Measurements from ENCODE around the gene ZSWIM3.

ZSWIM3 gene

DNA sequence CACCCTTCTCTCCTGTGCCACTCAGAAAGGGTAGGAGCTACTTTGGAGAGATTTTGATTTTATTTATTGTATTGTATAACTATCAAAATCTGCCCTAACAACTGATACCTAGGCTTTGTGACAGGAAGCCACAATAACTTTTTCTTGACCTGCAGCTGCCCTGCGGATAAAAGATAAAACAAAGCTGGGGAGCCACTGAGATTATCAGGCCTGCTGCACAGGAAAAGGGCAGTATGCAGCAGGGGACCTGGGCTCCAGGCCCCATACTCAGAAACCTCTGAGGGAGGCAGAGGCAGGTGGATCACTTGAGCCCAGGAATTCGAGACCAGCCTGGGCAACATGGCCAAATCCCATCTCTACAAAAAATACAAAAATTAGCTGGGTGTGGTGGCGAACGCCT is 24.8 kb upstream of the ZSWIM3 start:
- in situ Hi-C loops (cut with MboI; ENCODE audit: low sequenced_read_pairs), result no loop called here

DNA sequence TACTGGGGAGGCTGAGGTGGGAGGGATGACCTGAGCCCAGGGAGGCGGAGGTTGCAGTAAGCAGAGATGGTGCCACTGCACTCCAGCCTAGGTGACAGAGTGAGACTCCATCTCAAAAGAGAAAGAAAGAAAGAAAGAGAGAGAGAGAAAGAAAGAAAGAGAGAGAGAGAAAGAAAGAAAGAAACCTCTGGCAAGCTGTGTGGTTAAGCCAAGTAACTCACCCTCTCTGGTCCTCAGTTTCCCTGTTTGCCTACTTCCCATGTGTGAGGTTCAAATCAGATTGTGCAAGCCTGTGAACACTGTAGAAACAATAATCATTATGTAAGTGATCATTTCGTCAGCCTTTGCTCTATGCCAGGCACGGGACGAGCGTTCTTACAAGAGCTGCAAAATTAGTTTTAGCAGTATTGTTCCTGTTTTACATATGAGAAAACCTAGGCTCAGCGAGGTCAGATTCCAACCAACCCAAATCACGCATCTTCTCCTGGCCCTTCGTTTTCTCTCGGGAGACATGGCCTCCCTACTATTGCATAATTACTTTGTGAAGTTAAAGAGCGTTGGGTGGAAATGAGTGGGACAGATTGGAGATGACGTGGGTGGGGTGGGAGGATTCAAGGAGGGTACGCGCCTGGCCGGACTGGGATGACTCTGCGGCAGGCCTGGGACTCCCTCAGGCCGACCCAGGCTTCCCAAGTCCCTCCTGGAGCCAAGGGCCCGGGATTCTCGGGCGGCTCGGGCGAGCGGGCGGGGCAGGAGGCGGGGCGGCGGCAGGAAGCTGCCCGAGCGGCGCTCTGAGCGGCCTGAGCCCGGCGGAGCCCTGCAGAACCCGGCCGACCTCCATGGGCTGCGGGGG is 24.2 kb upstream of the ZSWIM3 start, which contains the start of gene SNX21:
TSS of gene SNX21 (plus strand) at position 770 of the 853 bp plus-strand sequence. CDS start 121 bp downstream, outside the sequence.
- in situ Hi-C loops (cut with MboI; ENCODE audit: low sequenced_read_pairs), result no loop called here

DNA sequence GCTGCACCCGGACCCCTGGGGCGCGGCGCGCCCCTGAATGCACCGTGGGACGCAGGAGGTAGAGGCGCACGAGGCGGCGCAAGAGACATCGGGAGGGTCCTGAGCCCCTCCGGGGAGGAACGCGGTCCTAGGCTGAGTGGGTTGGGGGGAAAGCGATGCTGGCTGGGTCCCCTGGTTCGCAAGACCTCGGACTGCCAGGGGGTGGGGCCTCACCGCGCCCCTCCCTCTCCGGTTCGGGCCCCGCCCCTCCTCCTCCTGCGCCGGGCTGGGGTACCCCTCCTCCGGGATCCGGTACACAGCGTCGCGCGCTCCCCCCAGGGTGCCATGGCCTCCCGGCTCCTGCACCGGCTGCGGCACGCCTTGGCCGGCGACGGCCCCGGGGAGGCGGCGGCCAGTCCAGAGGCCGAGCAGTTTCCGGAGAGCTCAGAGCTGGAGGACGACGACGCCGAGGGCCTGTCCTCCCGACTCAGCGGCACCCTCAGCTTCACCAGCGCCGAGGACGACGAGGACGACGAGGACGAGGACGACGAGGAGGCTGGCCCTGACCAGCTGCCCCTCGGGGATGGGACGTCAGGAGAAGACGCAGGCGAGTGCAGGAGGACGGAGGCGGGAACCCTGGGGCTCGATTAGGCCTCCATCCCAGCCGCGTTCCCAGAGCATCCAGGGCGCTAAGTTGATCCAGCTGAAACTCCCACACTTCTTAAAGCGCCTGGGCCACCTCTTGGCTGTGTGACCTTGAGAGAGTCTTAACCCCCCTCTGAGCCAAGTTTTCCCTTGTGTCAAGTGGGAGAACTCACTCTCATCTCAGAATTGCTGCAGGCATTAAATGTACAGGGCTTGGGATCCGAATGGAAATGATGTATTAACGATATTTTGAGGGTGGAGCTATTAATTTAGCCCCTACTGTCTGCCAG is 23.3 kb upstream of the ZSWIM3 start:
- in situ Hi-C loops (cut with MboI; ENCODE audit: low sequenced_read_pairs), result no loop called here

DNA sequence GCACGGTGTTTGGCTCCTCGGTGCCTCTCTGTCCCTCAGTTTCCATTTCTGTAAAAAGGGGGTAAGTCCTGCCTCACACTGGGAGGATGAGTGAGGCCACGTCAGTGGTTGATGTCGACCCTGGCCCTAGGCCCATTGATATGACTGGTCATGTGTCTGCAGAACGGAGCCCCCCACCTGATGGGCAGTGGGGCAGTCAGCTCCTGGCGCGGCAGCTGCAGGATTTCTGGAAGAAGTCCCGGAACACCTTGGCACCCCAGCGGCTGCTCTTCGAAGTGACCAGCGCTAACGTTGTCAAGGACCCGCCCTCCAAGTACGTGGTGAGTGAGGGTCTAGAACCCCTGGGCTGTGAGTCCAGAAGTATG is 22.6 kb upstream of the ZSWIM3 start:
- in situ Hi-C loops (cut with MboI; ENCODE audit: low sequenced_read_pairs), result no loop called here

DNA sequence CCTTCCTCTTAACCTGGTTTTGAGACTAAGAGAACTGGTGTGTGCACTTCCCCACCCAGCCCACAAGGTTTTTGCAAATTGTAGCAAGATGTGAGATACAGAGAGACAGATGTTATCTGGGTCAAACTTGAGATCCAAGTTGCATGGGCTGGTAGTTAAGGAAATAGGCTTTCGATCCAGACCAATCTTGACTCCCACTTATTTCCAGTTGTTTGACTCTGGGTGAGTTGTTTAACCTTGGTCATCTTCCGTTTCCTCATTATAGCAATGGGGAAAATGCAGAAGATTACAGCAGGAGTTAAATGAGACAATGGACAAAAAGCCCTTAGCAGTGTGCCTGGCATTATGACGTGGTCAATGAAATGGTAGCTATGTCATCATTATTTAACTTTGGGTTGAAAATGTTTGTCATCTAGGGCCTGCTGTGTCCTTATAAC is 22.1 kb upstream of the ZSWIM3 start:
- in situ Hi-C loops (cut with MboI; ENCODE audit: low sequenced_read_pairs), result no loop called here

DNA sequence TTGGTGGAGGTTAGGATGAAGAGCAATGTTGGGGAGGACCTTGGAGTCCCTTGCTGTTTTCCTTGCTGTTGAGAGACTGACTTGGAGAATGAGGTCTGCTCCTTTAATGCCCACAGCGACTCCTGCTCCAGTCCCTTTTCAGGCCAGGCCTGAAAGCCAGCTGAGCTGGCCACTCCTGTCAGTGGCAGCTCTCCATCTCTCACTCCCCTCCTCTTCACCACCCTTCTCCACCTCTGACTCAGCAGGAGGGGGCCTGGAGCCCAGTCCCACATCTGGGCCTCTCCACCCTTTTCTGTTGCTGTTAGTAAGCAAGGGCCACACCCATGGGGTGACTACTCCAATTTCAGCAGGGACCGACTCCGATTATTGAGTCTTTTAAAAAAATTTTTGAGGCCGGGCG is 21.6 kb upstream of the ZSWIM3 start:
- in situ Hi-C loops (cut with MboI; ENCODE audit: low sequenced_read_pairs), result no loop called here

DNA sequence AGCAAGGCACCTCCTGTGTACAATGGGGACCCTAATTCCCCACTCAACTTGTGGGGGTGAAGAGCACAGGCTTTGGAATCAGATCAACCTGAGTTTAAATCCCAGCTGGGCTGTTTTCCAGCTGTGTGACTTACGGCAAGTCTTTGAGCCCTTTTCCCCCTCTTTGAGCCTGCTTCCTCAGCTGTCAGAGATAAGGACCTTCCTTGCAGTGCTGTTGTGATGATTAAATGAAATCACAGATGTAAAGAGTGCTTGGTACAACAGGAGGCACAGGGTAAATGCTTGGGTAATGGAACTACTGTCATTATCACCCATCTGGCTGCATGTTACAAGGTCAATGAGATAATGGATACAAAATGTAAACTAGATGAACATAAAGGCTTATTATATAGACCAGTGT is 20.6 kb upstream of the ZSWIM3 start:
- in situ Hi-C loops (cut with MboI; ENCODE audit: low sequenced_read_pairs), result no loop called here

DNA sequence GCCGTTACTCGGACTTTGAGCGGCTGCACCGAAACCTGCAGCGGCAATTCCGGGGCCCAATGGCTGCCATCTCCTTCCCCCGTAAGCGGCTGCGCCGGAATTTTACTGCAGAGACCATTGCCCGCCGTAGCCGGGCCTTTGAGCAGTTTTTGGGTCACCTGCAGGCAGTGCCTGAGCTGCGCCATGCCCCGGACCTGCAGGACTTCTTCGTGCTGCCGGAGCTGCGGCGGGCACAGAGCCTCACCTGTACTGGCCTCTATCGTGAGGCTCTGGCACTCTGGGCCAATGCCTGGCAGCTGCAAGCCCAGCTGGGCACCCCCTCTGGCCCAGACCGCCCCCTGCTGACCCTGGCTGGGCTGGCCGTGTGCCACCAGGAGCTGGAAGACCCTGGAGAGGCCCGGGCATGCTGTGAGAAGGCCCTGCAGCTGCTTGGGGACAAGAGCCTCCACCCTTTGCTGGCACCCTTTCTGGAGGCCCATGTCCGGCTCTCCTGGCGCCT is 16.7 kb upstream of the ZSWIM3 start:
- in situ Hi-C loops (cut with MboI; ENCODE audit: low sequenced_read_pairs), result no loop called here

DNA sequence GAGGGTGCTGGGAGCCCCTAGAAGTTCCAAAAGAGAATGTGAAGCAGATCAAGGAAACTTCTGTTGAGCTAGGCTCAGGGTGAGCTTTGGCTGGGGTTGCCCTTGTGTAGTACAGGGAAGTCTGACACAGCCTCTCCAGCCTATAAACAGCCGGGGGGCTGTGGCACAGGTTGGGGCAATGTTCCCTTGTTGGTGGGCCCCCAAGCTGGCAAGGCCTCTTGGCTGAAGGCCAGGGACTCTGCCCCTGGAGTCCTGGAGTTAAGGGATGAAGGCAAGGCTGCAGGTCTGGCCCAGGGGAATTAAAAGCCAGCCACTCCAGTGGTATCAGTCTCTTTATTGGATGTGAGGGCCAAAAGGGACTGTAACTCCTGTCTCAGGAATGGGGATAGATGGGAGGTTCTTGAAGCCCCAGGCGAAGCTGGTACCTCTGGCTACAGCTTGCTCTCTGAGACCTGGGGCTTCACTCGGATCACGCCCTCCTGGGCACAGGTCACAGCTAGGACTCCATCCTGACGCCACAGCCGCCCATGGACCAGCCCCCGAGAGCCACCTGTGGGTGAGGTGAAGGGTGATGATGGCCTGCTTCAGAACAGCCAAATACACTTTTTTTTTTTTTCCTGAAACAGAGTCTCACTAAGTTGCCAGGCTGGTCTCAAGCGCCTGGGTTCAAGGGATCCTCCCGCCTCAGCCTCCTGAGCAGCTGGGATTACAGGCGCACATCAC is 15.8 kb upstream of the ZSWIM3 start:
- in situ Hi-C loops (cut with MboI; ENCODE audit: low sequenced_read_pairs), result no loop called here

DNA sequence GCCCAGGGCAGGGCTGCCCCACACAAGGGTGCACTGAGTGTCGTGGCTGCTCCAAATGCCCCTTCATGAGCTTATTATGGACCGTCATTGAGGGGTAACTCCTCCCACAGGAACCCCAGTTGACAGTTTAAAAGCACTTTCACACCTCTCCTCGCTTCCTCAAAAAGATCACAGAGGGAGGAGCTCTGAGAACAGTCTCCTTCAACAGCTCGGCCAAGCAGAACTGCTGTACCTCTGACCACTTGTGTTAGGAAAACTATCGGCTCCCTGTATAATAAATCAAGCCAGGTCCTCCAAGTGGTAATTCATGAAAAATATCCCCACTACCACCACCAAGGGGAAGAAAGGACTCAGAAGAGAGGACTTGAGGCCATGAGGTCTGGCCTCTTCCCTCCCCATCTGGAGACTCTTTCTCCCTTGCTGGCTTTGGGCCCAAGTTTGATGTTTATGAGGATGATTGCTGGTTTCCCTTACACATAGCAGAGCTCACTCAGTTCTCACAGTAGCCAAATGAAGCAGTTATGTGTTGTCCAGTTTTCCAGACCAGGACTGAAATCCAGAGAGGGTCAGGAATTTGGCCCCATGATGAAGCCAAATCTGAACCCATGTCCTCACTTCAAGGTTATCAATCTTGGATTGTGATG is 15.1 kb upstream of the ZSWIM3 start:
- in situ Hi-C loops (cut with MboI; ENCODE audit: low sequenced_read_pairs), result no loop called here

DNA sequence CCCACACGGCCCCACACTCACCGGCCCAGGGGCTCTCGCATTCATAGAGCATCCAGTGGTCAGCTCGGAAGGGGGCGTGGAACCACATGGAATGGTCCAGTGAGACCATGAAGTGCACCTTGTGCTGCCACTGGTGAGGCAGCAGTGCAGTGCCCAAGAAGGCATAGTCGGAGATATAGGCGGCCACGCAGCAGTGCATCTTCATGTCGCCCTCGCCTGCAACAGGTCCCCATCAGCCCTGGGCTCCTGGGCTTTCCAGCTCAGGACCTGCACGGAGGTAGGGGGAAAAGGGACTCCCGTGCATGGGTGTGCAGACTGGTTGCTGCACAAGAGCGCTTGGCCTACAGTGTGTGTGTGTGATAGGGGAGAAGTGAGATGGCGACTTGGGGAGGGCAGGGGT is 13.9 kb upstream of the ZSWIM3 start:
- in situ Hi-C loops (cut with MboI; ENCODE audit: low sequenced_read_pairs), result no loop called here

DNA sequence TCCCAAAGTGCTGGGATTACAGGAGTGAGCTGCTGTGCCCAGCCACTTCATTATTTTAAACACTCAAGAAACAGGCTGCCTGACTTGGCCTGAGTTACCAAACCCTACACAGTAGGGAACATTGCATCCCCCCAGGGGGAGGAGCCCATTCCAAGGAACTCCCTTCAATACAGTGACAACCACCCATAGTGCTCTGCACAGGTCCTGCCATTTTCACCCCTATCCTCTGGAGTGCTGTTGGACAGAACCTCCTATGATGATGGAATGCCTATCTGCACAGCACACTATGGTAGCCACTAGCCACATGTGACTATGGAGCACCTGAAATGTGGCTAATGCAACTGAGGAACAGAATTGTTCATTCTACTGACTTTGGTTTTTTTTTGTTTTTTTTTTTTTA is 12.0 kb upstream of the ZSWIM3 start:
- in situ Hi-C loops (cut with MboI; ENCODE audit: low sequenced_read_pairs), result no loop called here

DNA sequence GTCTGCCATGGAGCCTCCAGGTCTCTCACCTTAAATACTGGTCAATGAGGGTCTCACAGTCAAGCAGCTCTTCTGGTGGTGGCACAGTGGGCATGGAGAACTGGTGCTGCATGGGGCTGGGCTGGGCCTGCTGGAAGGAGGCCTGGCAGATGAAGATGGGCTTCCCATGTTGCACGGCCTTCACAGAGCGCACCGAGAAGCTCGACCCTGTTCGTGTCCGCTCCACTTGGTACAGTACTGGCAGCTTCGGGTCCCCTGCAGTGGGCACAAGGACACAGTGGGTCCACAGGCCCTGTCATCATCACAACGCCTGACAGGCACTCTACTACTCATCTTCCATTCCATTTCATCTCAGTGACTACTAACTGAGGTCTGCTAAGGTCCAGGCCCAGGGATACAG is 9.0 kb upstream of the ZSWIM3 start:
- in situ Hi-C loops (cut with MboI; ENCODE audit: low sequenced_read_pairs), result no loop called here

DNA sequence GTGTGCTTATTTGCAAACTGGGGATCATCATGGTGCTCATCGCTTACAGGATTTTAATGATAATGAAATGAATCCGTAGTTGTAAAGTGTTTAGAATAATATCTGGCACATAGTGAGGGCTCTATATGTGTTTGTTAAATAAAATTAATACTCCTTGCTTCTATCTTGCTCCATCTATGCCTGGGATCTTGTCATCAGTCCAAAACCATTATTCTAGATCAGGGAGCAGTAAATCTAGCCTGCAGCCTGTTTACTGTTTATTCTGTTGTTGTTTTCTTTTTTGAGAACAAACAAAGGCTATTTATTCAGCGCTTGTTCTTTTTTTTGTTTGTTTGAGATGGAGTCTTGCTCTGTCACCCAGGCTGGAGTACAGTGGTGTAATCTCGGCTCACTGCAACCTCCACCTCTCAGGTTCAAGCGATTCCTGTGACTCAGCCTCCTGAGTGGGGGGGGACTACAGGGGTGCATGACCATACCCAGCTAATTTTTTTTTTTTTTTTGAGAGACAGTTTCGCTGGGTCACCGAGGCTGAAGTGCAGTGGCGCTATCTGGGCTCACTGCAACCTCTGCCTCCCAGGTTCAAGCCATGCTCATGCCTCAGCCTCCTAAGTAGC is 8.3 kb upstream of the ZSWIM3 start:
- in situ Hi-C loops (cut with MboI; ENCODE audit: low sequenced_read_pairs), result no loop called here

DNA sequence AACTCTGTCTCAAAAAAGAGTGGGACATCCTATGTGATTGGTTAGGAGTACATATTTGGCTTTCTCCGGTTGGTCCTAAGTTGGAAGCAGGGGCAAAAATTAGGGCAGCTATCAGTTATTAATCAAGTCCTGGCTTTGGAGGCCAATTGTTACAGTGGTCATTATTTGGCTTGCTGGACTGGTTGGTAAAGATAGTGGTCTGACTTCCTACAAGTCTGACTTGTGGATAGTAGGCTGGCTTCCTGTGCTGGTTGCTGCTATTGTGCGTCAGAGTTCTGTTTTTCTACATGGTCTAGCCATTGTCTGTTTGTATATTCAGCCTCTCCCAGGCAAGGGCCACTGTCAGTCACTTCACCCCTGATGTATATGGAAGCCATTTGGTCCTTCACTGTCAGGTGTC is 7.2 kb upstream of the ZSWIM3 start:
- in situ Hi-C loops (cut with MboI; ENCODE audit: low sequenced_read_pairs), result no loop called here

DNA sequence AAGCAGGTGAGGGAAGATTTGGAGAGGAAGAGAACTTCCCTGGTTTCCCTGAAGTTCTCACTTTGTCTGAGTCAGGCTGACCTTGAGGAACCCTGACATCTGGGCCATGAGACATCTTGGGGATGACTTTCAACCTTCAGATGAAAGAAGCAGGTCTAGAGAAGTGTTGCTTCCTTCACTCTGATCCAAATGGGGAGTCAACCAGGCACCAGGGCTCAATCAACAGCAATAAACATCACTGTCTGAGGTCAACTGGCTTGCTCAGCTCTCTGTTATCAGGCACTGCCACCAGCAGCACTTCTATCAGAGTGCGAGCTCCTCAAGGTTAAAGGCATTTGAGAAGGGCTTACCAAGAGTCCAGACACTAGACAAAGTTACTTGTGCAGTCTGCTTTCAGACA is 6.5 kb upstream of the ZSWIM3 start:
- in situ Hi-C loops (cut with MboI; ENCODE audit: low sequenced_read_pairs), result no loop called here

DNA sequence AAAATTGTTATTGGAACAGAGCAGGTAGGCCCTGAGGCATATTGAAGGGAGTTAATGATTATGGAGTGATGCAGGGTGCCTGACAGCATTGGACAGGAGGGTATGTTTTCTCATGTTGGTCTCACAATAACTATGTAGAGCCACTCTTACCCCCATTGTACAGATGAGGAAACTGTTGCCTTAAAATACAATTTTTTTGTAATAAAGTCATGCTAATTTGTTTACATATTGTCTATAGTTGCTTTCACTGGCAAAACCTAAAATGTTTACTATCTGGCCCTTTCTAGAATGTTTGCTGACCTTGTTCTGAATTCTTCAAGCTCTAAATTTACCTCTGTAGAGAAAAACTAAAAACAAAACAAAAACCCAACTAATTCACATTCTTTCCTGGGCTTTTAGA is 5.9 kb upstream of the ZSWIM3 start:
- in situ Hi-C loops (cut with MboI; ENCODE audit: low sequenced_read_pairs), result no loop called here

DNA sequence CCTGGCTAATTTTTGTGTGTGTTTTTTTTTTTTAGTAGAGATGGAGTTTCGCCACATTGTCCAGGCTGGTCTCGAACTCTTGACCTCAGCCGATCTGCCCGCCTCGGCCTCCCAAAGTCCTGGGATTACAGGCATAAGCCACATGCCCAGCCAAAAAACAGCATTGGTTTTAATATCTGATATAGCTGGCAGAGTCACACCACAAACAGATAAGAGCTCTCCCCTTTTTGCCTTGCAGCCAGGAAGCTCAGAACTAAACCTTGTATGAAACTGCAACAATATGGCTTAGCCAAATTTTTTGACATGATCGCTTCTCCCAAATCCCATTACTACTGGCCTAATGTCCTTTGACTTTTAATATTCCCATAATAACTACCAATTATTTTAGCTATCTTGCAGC is 5.1 kb upstream of the ZSWIM3 start:
- in situ Hi-C loops (cut with MboI; ENCODE audit: low sequenced_read_pairs), result no loop called here

DNA sequence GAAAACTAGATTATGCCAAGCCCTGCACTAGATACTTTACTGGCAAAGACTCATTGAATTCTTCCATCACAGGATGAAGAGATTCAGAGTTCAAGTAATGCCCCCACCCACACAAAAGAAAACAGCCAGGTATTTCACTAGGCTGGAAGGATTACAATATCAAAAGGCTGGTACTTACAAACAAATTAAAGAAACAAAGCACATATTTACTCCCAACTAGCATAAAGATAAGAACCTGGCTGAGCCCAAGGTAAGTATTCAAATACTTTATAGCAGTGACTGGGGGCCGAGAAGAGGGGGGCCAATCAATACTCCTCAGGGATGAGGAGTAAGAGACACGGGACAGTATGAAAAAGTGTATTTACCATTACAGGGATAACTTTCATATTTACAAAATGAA is 3.9 kb upstream of the ZSWIM3 start:
- in situ Hi-C loops (cut with MboI; ENCODE audit: low sequenced_read_pairs), result no loop called here

DNA sequence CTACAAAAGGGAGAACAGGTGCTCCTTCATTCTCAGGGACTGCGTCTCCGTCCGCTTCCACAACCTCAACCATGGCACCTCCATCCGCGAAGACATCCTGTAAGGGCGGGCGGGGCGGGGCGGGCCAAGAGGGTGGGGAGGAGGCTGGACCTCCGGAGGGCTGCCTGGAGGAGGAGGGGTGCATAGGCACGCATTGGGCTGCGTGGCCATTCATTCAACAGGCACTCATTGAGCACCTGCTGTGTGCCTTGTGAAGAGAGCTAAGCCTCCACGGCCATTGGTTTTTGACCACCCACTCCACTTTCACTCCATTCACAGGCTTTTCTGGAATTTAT is 435 bp downstream of the ZSWIM3 start:
- in situ Hi-C loops (cut with MboI; ENCODE audit: low sequenced_read_pairs), result no loop called here

Data from hTERT RPE-1 (cell line).